Right lobe of liver (tissue), 6 donors: Measurements from ENCODE around the gene PCBD1. TPM values are rescaled to one million over a fixed set of nuclear protein-coding genes. Genes with fewer than 3 reads are reported as not detected.
A peak's percentile ranks its signal among the peaks of the same experiment; 100 is the strongest.

Source experiments
- ATAC-seq, 4 donors: fragments of 200-7000 bp; cut with Tn5 transposase; one replicate each; pipeline ENCODE4 v1.9.1; 2020; ENCODE audit warnings: mild to moderate bottlenecking in 4 of 4, moderate library complexity in 4 of 4
- DNase-seq, 3 donors: peaks; one replicate each; pipeline ENCODE4 v3.0.0-alpha.2; 2020
- H3K27ac ChIP-seq, 3 donors: fragments of 200-600 bp; one replicate each; pipeline ENCODE4 v1.8.0; 2022
- H3K27me3 ChIP-seq, 2 donors: fragments of 200-600 bp; one replicate each; pipeline ENCODE4 v1.8.0; 2022
- H3K36me3 ChIP-seq, 4 donors: fragments of 200-600 bp; sonication (generic) in 1 of 4; one replicate each; pipeline versions ENCODE4 v1.5.1 to v1.8.0; 2017 to 2022; ENCODE audit warnings: control low read depth in 1 of 4
- H3K4me1 ChIP-seq, 4 donors: fragments of 200-600 bp; sonication (generic) in 1 of 4; one replicate each; pipeline versions ENCODE4 v1.5.1 to v1.8.0; 2017 to 2022; ENCODE audit warnings: control low read depth in 1 of 4
- H3K4me3 ChIP-seq, 3 donors: fragments of 200-600 bp; one replicate each; pipeline ENCODE4 v1.8.0; 2022
- H3K9me3 ChIP-seq, 4 donors: fragments of 200-600 bp; sonication (generic) in 1 of 4; one replicate each; pipeline versions ENCODE4 v1.5.1 to v1.8.0; 2017 to 2022; ENCODE audit warnings: control low read depth in 1 of 4
- CTCF ChIP-seq, 4 donors: fragments of 200-600 bp in 3 of 4; fragments of 450-650 bp in 1 of 4; IDR thresholded peaks; one replicate each; pipeline versions ENCODE4 v1.5.1 to v1.8.0; 2016 to 2022; ENCODE audit warnings: antibody characterized with exemption in 4 of 4, mild to moderate bottlenecking in 2 of 4
- POLR2A ChIP-seq: fragments of 450-650 bp; IDR thresholded peaks from one replicate; pipeline ENCODE4 v1.6.1; 2017; ENCODE audit warnings: antibody characterized with exemption, mild to moderate bottlenecking
- whole genome bisulfite sequencing: methylation state at CpG from one replicate; pipeline ENCODE4 v1.1.6; 2018; ENCODE audit warnings: low coverage, low lambda C conversion rate; ENCODE audit not compliant: insufficient coverage; ENCODE audit errors: missing lambda C conversion rate; 5-methylcytosine and 5-hydroxymethylcytosine counted together
- intact Hi-C, 2 donors: fragments of 100-400 bp; cut with DNase I; formaldehyde crosslinking; loops; one replicate each; pipeline versions ENCODE4 v1.11.2 to v1.14.1; 2022
- total RNA-seq, 6 experiments: library from RNA; depleted of rRNA in 2 of 6; stranded (reverse); fragments of >200 nt in 2 of 6; fragmentation: NEBNext Ultra II Directional in 3 of 6; extraction: Animal tissue kit (Norgen Biotek cat#: 25700) in 3 of 6; gene quantifications; one replicate each; pipeline versions ENCODE4 v1.1.0 to v1.2.4, GENCODE V29; 2016 to 2023
- donor health status: DM: no; HTN: yes; CAD: no.
- donor health status: DM: no; HTN: no; CAD: no.
- donor health status: DM: no; HTN: no; CAD: no.
- donor health status: DM: no; HTN: yes; CAD: no.
- donor health status: DM: no; HTN: yes; CAD: no.

Gene PCBD1
- total RNA-seq, 6 experiments from 2014 or later: 165 to 375 (median 230) TPM

- Histone ChIP-seq H3K4me1 (no peaks in the 10 kb centered on the region), H3K27me3 (no peaks in the 10 kb centered on the region), H3K9me3 (no peaks in the 10 kb centered on the region), H3K4me3 (no peak overlapping the region), H3K27ac (no peak overlapping the region), H3K36me3 (no peaks in the 10 kb centered on the region)
- TF ChIP-seq CTCF (IDR thresholded peaks at IDR 0.05) (no peak), POLR2A (no peak)
- intact Hi-C loops: loop anchor here in 1 of 2 donors (10.0 kb wide), 1 partner anchor 309 kb away; the partner anchor contains the start of gene UNC5B
- ATAC-seq: no peak
- peak in 2 of 3 donors; percentile 4 to 15 for DNase-seq
- WGBS: 68% methylated on average over 4 of the region's 5 CpGs
Observed at GRCh38 chr10:70906031-70906783, 17.8 kb upstream of the PCBD1 start.

- Histone ChIP-seq H3K4me1 (no peaks in the 10 kb centered on the region), H3K27ac (no peak overlapping the region), H3K9me3 (no peaks in the 10 kb centered on the region), H3K36me3 (no peaks in the 10 kb centered on the region), H3K27me3 (no peaks in the 10 kb centered on the region), H3K4me3 (no peak overlapping the region)
- TF ChIP-seq POLR2A (no peak), CTCF (IDR thresholded peaks at IDR 0.05) (no peak)
- no peak for ATAC-seq
- intact Hi-C loops: loop anchor here in 1 of 2 donors (10.0 kb wide), 1 partner anchor 309 kb away; the partner anchor contains the start of gene UNC5B
- 76% methylated on average over 17 of the region's 27 CpGs for WGBS
- DNase-seq: peak in 1 of 3 donors; percentile 40
Observed at GRCh38 chr10:70905071-70906021, 17.0 kb upstream of the PCBD1 start.

GRCh38 chr10:70903262-70903921 is 15.0 kb upstream of the PCBD1 start:
- peak; percentile 71 to 86 (median 82) for ATAC-seq
- no peak for TF ChIP-seq POLR2A
- peak; percentile 72 to 90 (median 84) for TF ChIP-seq CTCF (IDR thresholded peaks at IDR 0.05)
- no peaks in the 10 kb centered on the region for H3K36me3 ChIP-seq

GRCh38 chr10:70902661-70903261 is 14.4 kb upstream of the PCBD1 start:
- H3K4me1 ChIP-seq: no peaks in the 10 kb centered on the region
- H3K9me3 ChIP-seq: no peaks in the 10 kb centered on the region
- no peak overlapping the region for H3K27ac ChIP-seq
- no peak overlapping the region for H3K4me3 ChIP-seq
- ATAC-seq (no peak), DNase-seq (peak in 1 of 3 donors; percentile 2)
- H3K36me3 ChIP-seq: no peaks in the 10 kb centered on the region
- intact Hi-C loops: loop anchor here in 1 of 2 donors (10.0 kb wide), 1 partner anchor 312 kb away; the partner anchor contains the start of gene UNC5B
- TF ChIP-seq CTCF (IDR thresholded peaks at IDR 0.05) (no peak), POLR2A (no peak)
- no peaks in the 10 kb centered on the region for H3K27me3 ChIP-seq
- WGBS: 84% methylated on average over 5 of the region's 5 CpGs

More at GRCh38 chr10:70903262-70903921, 15.0 kb upstream of the PCBD1 start:
- intact Hi-C loops: loop anchor here in 1 of 2 donors (10.0 kb wide), 1 partner anchor 311 kb away; the partner anchor contains the start of gene UNC5B
- peak; percentile 40 to 66 (median 57) for DNase-seq
- Histone ChIP-seq H3K27me3 (no peaks in the 10 kb centered on the region), H3K9me3 (no peaks in the 10 kb centered on the region), H3K4me1 (no peaks in the 10 kb centered on the region), H3K4me3 (no peak overlapping the region), H3K27ac (no peak overlapping the region)
- 58% methylated on average over 10 of the region's 14 CpGs for WGBS
